Left ventricle myocardium inferior (tissue), 1 donor: ENCODE data around the gene RARA. TPM values are rescaled to one million over a fixed set of nuclear protein-coding genes. Genes with fewer than 3 reads are reported as not detected.

Experiments used
- DNase-seq: peaks from one replicate; pipeline ENCODE4 v3.0.0-alpha.2; 2020
- H3K27ac ChIP-seq: fragments of 200-600 bp; replicated peaks from 2 replicates; pipeline ENCODE4 v1.8.0; 2021
- H3K27me3 ChIP-seq: fragments of 200-600 bp; 2 replicates; pipeline ENCODE4 v1.8.0; 2021; ENCODE audit warnings: low read depth
- H3K36me3 ChIP-seq: fragments of 200-600 bp; 2 replicates; pipeline ENCODE4 v1.8.0; 2021
- H3K4me1 ChIP-seq: fragments of 200-600 bp; 2 replicates; pipeline ENCODE4 v1.8.0; 2021
- H3K4me3 ChIP-seq: fragments of 200-600 bp; 2 replicates; pipeline ENCODE4 v1.8.0; 2021; ENCODE audit warnings: mild to moderate bottlenecking, moderate library complexity
- H3K9me3 ChIP-seq: fragments of 200-600 bp; replicated peaks from 2 replicates; pipeline ENCODE4 v1.8.0; 2021
- CTCF ChIP-seq: fragments of 200-600 bp; IDR thresholded peaks from 2 replicates; pipeline ENCODE4 v1.8.0; 2021; ENCODE audit warnings: antibody characterized with exemption, mild to moderate bottlenecking, borderline replicate concordance
- intact Hi-C: fragments of 100-400 bp; cut with micrococcal nuclease; formaldehyde crosslinking; loops from one replicate; pipeline ENCODE4 v1.11.0; 2022
- total RNA-seq: library from RNA; stranded (reverse); fragmentation: NEBNext Ultra II Directional; extraction: Animal tissue kit (Norgen Biotek cat#: 25700); gene quantifications from one replicate; pipeline ENCODE4 v1.2.1, GENCODE V29; 2021
- donor health status: DM: no; HTN: yes; CAD: no; lungs with severe emphysema.

RARA gene
- total RNA-seq, 1 donor from 2014 or later, result 17.1 TPM

GRCh38 chr17:40360091-40360490, 51.1 kb downstream of the RARA start:
- peaks cover 23% of the 10 kb centered on the region for H3K27me3 ChIP-seq
- no peak overlapping the region for H3K4me3 ChIP-seq
- intact Hi-C loops, result no loop called here
- TF ChIP-seq CTCF, result no peak
- H3K9me3 ChIP-seq, result no peaks in the 10 kb centered on the region
- H3K27ac ChIP-seq, result no peak overlapping the region
- peaks cover 15% of the 10 kb centered on the region for H3K36me3 ChIP-seq
- DNase-seq, result no peak
- H3K4me1 ChIP-seq, result peaks cover 48% of the 10 kb centered on the region

- H3K4me3 ChIP-seq, result no peak overlapping the region
- no peak for DNase-seq
- H3K4me1 ChIP-seq, result peaks cover 36% of the 10 kb centered on the region
- no peak overlapping the region for H3K27ac ChIP-seq
- H3K27me3 ChIP-seq, result peaks cover 23% of the 10 kb centered on the region
- no peak for TF ChIP-seq CTCF
- H3K9me3 ChIP-seq, result no peaks in the 10 kb centered on the region
- intact Hi-C loops, result no loop called here
- H3K36me3 ChIP-seq, result peaks cover 3% of the 10 kb centered on the region
Observed at GRCh38 chr17:40361063-40361924, 52.3 kb downstream of the RARA start.

GRCh38 chr17:40361925-40362695, 53.1 kb downstream of the RARA start:
- TF ChIP-seq CTCF, result no peak
- peak overlapping the region; percentile 65 for H3K27ac ChIP-seq
- peaks cover 23% of the 10 kb centered on the region for H3K27me3 ChIP-seq
- H3K4me3 ChIP-seq, result peak overlapping the region; percentile 67
- peaks cover 28% of the 10 kb centered on the region for H3K4me1 ChIP-seq
- no peaks in the 10 kb centered on the region for H3K36me3 ChIP-seq
- intact Hi-C loops, result no loop called here
- no peak for DNase-seq
- H3K9me3 ChIP-seq, result no peaks in the 10 kb centered on the region

- intact Hi-C loops, result no loop called here
- H3K27ac ChIP-seq, result peak overlapping the region; percentile 65
- DNase-seq, result peak; percentile 58
- peak overlapping the region; percentile 67 for H3K4me3 ChIP-seq
- TF ChIP-seq CTCF, result peak; percentile 64
- H3K4me1 ChIP-seq, result peaks cover 28% of the 10 kb centered on the region
- H3K36me3 ChIP-seq, result no peaks in the 10 kb centered on the region
- H3K27me3 ChIP-seq, result peaks cover 23% of the 10 kb centered on the region
- no peaks in the 10 kb centered on the region for H3K9me3 ChIP-seq
Observed at GRCh38 chr17:40362696-40363110, 53.7 kb downstream of the RARA start.

- no peaks in the 10 kb centered on the region for H3K9me3 ChIP-seq
- no peak for TF ChIP-seq CTCF
- H3K27ac ChIP-seq, result peak overlapping the region; percentile 65
- peak overlapping the region; percentile 67 for H3K4me3 ChIP-seq
- no peaks in the 10 kb centered on the region for H3K36me3 ChIP-seq
- H3K4me1 ChIP-seq, result peaks cover 28% of the 10 kb centered on the region
- no peak for DNase-seq
- intact Hi-C loops, result no loop called here
- peaks cover 23% of the 10 kb centered on the region for H3K27me3 ChIP-seq
Observed at GRCh38 chr17:40363111-40363827, 54.3 kb downstream of the RARA start.
